ENCODE measurements around the gene CALML3.

DNA sequence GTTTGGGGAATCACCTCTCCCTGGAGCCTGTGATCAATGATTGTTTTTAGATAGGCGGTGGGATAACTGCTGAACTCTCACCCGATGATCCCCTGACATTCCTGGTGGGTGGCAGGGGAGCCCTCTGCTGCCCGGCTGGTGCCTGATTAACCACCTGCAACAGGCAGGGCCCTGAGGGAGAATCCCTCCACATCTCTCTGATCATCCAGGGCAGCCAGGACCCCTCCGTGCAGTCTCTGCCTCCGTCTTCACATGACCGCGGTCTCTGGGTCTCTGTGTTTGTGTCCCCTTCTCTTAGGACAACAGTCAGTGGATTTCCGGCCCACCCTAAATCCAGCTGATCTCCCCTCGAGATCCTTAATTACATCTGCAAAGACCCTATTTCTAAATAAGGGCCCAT is 42.7 kb upstream of the CALML3 start:
- TF ChIP-seq ZNF510 (CRISPR knock-in tag; IDR thresholded peaks at IDR 0.05; ENCODE audit: low read depth) (no peak), JUND (CRISPR knock-in tag; IDR thresholded peaks at IDR 0.05) (no peak), HMG20A (CRISPR knock-in tag; IDR thresholded peaks at IDR 0.05; ENCODE audit: borderline replicate concordance) (no peak), ESRRA (CRISPR knock-in tag; IDR thresholded peaks at IDR 0.05; ENCODE audit: low read depth) (no peak), ZMYM3 (CRISPR knock-in tag; IDR thresholded peaks at IDR 0.05) (no peak), SMAD3 (CRISPR knock-in tag; IDR thresholded peaks at IDR 0.05) (no peak), KMT2B (CRISPR knock-in tag; IDR thresholded peaks at IDR 0.05) (no peak), TAF1 (CRISPR knock-in tag; IDR thresholded peaks at IDR 0.05) (no peak), CHD2 (IDR thresholded peaks at IDR 0.05; ENCODE audit: low read depth, low read length) (no peak)
- TF ChIP-seq, protein P1, sequence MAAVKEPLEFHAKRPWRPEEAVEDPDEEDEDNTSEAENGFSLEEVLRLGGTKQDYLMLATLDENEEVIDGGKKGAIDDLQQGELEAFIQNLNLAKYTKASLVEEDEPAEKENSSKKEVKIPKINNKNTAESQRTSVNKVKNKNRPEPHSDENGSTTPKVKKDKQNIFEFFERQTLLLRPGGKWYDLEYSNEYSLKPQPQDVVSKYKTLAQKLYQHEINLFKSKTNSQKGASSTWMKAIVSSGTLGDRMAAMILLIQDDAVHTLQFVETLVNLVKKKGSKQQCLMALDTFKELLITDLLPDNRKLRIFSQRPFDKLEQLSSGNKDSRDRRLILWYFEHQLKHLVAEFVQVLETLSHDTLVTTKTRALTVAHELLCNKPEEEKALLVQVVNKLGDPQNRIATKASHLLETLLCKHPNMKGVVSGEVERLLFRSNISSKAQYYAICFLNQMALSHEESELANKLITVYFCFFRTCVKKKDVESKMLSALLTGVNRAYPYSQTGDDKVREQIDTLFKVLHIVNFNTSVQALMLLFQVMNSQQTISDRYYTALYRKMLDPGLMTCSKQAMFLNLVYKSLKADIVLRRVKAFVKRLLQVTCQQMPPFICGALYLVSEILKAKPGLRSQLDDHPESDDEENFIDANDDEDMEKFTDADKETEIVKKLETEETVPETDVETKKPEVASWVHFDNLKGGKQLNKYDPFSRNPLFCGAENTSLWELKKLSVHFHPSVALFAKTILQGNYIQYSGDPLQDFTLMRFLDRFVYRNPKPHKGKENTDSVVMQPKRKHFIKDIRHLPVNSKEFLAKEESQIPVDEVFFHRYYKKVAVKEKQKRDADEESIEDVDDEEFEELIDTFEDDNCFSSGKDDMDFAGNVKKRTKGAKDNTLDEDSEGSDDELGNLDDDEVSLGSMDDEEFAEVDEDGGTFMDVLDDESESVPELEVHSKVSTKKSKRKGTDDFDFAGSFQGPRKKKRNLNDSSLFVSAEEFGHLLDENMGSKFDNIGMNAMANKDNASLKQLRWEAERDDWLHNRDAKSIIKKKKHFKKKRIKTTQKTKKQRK (IDR thresholded peaks at IDR 0.05; ENCODE audit: low read length) = no peak
- TF ChIP-seq, protein P2, sequence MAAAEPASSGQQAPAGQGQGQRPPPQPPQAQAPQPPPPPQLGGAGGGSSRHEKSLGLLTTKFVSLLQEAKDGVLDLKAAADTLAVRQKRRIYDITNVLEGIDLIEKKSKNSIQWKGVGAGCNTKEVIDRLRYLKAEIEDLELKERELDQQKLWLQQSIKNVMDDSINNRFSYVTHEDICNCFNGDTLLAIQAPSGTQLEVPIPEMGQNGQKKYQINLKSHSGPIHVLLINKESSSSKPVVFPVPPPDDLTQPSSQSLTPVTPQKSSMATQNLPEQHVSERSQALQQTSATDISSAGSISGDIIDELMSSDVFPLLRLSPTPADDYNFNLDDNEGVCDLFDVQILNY (CRISPR knock-in tag; conservative IDR thresholded peaks at IDR 0.05) = no peak
- TF ChIP-seq, protein P3, sequence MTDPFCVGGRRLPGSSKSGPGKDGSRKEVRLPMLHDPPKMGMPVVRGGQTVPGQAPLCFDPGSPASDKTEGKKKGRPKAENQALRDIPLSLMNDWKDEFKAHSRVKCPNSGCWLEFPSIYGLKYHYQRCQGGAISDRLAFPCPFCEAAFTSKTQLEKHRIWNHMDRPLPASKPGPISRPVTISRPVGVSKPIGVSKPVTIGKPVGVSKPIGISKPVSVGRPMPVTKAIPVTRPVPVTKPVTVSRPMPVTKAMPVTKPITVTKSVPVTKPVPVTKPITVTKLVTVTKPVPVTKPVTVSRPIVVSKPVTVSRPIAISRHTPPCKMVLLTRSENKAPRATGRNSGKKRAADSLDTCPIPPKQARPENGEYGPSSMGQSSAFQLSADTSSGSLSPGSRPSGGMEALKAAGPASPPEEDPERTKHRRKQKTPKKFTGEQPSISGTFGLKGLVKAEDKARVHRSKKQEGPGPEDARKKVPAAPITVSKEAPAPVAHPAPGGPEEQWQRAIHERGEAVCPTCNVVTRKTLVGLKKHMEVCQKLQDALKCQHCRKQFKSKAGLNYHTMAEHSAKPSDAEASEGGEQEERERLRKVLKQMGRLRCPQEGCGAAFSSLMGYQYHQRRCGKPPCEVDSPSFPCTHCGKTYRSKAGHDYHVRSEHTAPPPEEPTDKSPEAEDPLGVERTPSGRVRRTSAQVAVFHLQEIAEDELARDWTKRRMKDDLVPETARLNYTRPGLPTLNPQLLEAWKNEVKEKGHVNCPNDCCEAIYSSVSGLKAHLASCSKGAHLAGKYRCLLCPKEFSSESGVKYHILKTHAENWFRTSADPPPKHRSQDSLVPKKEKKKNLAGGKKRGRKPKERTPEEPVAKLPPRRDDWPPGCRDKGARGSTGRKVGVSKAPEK (CRISPR knock-in tag; IDR thresholded peaks at IDR 0.05; ENCODE audit: borderline replicate concordance) = no peak

Measured in HepG2 (cell line).